K562 (cell line): ENCODE measurements around the gene NDFIP1. TPM values are rescaled to one million over a fixed set of nuclear protein-coding genes. Genes with fewer than 3 reads are reported as not detected.

ENCODE experiments used
- BRF1 ChIP-seq: IDR thresholded peaks from 3 replicates; pipeline ENCODE4 v1.6.1; 2011; ENCODE audit warnings: borderline replicate concordance, mild to moderate bottlenecking; ENCODE audit not compliant: insufficient read length; ENCODE audit errors: extremely low read depth
- ESRRA ChIP-seq: fragments of 450-650 bp; IDR thresholded peaks from 2 replicates; pipeline ENCODE4 v1.6.1; 2014; ENCODE audit warnings: low read depth, mild to moderate bottlenecking, moderate library complexity, borderline replicate concordance
- POLR2AphosphoS2 ChIP-seq: IDR thresholded peaks from 2 replicates; pipeline ENCODE4 v1.6.1; 2012; ENCODE audit warnings: low read length, improper control_type of control experiment
- ZNF232 ChIP-seq: sonication (generic); formaldehyde crosslinking; IDR thresholded peaks from 2 replicates; pipeline ENCODE4 v1.8.0; 2022; ENCODE audit warnings: mild to moderate bottlenecking, missing genetic modification reagents
- polyA plus RNA-seq, 8 experiments: library from polyadenylated mRNA; depleted of rRNA in 4 of 8; stranded (reverse) in 5 of 8; unstranded in 3 of 8; fragments of >200 nt; fragmentation: Nextera tagmentation in 2 of 8; fragmentation: Illumina TruSeq in 1 of 8; extraction: Ambion mirVana in 2 of 8; extraction: Trizol in 1 of 8; gene quantifications; 2 replicates each; pipeline versions ENCODE4 v1.2.1 to v1.2.3, GENCODE V29; 2011 to 2014; ENCODE audit warnings: inconsistent platforms in 1 of 8, missing spikeins in 1 of 8
- total RNA-seq, 7 experiments: library from RNA; depleted of rRNA in 6 of 7; stranded (reverse); fragments of >200 nt in 6 of 7; fragmentation: Illumina TruSeq in 2 of 7; extraction: Trizol in 2 of 7; gene quantifications; 2 replicates each; pipeline versions ENCODE4 v1.2.1 to v1.2.3, GENCODE V29; 2011 to 2021; ENCODE audit warnings: low replicate concordance in 1 of 7
- TF ChIP-seq, protein P1 (sequence below): fragments of 450-650 bp; formaldehyde crosslinking; IDR thresholded peaks from 2 replicates; pipeline ENCODE4 v1.4.0; 2022; ENCODE audit warnings: missing genetic modification characterization
- TF ChIP-seq, protein P2 (sequence below): sonication (generic); formaldehyde crosslinking; IDR thresholded peaks from 2 replicates; pipeline ENCODE4 v1.8.0; 2022; ENCODE audit warnings: missing genetic modification reagents, mild to moderate bottlenecking, moderate library complexity, borderline replicate concordance
- TF ChIP-seq, protein P3 (sequence below): fragments of 450-650 bp; IDR thresholded peaks from 2 replicates; pipeline ENCODE4 v1.6.1; 2018; ENCODE audit warnings: mild to moderate bottlenecking, low read depth; ENCODE audit not compliant: partially characterized antibody
- TF ChIP-seq, protein P4 (sequence below): fragments of 250-450 bp; sonication (Bioruptor Pico); IDR thresholded peaks from 2 replicates; pipeline ENCODE4 v1.5.1; 2021; ENCODE audit warnings: mild to moderate bottlenecking
- TF ChIP-seq, protein P5 (sequence below): fragments of 250-450 bp; sonication (Bioruptor Pico); IDR thresholded peaks from 2 replicates; pipeline ENCODE4 v1.5.0; 2022; ENCODE audit warnings: mild to moderate bottlenecking
- TF ChIP-seq, protein P6 (sequence below): sonication (generic); formaldehyde crosslinking; IDR thresholded peaks from 2 replicates; pipeline ENCODE4 v1.8.0; 2023; ENCODE audit warnings: missing genetic modification reagents, mild to moderate bottlenecking, borderline replicate concordance

NDFIP1 gene
- total and polyA plus RNA-seq, 9 of the 15 experiments (the other 6 are each of a cell fraction or from before 2014, with no cell fraction given): 5.3 to 37.5 (median 31.9) TPM

DNA sequence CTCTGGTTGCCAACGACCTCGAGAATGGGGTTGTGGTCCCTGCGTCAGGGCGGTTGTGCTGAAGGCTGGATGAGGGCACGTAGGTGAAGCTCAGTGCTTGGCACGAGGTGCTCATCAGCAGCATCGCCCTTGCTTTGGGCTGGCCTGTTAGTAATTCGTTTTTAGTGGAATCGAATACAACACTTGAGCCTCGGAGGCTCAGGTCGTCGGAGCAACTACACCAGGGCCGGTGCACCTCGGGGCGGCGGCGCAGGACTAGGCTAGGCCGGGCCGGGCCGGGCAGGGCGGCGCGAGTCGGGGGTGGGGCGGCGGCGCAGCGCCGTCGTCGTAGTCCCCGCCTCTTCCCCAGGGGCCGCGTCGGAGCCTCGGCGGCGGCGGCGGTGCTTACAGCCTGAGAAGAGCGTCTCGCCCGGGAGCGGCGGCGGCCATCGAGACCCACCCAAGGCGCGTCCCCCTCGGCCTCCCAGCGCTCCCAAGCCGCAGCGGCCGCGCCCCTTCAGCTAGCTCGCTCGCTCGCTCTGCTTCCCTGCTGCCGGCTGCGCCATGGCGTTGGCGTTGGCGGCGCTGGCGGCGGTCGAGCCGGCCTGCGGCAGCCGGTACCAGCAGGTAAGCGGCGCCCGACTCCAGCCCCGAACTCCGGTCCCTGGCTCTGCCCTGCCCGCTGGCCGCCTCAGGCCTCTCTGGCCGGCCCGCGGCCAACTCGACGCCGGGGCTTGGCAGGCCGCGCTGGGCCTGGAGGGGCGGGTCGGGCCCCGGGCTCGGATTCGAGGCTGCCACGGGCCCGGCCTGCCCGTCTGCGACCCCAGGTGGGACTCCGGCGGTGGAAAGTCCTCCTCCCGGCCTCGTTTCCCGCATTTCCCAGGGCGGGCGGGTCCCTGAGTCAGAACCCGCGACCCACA, at the start of gene NDFIP1 (continued):
- TF ChIP-seq, protein P1, sequence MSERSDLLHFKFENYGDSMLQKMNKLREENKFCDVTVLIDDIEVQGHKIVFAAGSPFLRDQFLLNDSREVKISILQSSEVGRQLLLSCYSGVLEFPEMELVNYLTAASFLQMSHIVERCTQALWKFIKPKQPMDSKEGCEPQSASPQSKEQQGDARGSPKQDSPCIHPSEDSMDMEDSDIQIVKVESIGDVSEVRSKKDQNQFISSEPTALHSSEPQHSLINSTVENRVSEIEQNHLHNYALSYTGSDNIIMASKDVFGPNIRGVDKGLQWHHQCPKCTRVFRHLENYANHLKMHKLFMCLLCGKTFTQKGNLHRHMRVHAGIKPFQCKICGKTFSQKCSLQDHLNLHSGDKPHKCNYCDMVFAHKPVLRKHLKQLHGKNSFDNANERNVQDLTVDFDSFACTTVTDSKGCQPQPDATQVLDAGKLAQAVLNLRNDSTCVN (CRISPR knock-in tag): no peak
- no peak for TF ChIP-seq ZNF232 (CRISPR knock-in tag)
- TF ChIP-seq BRF1: no peak
- TF ChIP-seq, protein P2, sequence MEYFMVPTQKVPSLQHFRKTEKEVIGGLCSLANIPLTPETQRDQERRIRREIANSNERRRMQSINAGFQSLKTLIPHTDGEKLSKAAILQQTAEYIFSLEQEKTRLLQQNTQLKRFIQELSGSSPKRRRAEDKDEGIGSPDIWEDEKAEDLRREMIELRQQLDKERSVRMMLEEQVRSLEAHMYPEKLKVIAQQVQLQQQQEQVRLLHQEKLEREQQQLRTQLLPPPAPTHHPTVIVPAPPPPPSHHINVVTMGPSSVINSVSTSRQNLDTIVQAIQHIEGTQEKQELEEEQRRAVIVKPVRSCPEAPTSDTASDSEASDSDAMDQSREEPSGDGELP (CRISPR knock-in tag): peak; percentile 35; the same call in 1 of the 2 replicates
- TF ChIP-seq, protein P3, sequence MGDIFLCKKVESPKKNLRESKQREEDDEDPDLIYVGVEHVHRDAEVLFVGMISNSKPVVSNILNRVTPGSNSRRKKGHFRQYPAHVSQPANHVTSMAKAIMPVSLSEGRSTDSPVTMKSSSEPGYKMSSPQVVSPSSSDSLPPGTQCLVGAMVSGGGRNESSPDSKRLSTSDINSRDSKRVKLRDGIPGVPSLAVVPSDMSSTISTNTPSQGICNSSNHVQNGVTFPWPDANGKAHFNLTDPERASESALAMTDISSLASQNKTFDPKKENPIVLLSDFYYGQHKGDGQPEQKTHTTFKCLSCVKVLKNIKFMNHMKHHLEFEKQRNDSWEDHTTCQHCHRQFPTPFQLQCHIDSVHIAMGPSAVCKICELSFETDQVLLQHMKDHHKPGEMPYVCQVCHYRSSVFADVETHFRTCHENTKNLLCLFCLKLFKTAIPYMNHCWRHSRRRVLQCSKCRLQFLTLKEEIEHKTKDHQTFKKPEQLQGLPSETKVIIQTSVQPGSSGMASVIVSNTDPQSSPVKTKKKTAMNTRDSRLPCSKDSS: no peak
- TF ChIP-seq ESRRA: 0 out of 2 replicates have a peak, but pooled peaks have one; percentile 20
- TF ChIP-seq, protein P4, sequence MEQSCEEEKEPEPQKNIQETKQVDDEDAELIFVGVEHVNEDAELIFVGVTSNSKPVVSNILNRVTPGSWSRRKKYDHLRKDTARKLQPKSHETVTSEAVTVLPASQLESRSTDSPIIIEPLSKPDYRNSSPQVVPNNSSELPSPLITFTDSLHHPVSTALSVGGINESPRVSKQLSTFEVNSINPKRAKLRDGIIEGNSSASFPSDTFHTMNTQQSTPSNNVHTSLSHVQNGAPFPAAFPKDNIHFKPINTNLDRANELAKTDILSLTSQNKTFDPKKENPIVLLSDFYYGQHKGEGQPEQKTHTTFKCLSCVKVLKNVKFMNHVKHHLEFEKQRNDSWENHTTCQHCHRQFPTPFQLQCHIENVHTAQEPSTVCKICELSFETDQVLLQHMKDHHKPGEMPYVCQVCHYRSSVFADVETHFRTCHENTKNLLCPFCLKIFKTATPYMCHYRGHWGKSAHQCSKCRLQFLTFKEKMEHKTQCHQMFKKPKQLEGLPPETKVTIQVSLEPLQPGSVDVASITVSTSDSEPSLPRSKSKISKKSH: no peak
- TF ChIP-seq, protein P5, sequence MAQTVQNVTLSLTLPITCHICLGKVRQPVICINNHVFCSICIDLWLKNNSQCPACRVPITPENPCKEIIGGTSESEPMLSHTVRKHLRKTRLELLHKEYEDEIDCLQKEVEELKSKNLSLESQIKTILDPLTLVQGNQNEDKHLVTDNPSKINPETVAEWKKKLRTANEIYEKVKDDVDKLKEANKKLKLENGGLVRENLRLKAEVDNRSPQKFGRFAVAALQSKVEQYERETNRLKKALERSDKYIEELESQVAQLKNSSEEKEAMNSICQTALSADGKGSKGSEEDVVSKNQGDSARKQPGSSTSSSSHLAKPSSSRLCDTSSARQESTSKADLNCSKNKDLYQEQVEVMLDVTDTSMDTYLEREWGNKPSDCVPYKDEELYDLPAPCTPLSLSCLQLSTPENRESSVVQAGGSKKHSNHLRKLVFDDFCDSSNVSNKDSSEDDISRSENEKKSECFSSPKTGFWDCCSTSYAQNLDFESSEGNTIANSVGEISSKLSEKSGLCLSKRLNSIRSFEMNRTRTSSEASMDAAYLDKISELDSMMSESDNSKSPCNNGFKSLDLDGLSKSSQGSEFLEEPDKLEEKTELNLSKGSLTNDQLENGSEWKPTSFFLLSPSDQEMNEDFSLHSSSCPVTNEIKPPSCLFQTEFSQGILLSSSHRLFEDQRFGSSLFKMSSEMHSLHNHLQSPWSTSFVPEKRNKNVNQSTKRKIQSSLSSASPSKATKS (CRISPR knock-in tag): no peak
- no peak for TF ChIP-seq POLR2AphosphoS2
- TF ChIP-seq, protein P6, sequence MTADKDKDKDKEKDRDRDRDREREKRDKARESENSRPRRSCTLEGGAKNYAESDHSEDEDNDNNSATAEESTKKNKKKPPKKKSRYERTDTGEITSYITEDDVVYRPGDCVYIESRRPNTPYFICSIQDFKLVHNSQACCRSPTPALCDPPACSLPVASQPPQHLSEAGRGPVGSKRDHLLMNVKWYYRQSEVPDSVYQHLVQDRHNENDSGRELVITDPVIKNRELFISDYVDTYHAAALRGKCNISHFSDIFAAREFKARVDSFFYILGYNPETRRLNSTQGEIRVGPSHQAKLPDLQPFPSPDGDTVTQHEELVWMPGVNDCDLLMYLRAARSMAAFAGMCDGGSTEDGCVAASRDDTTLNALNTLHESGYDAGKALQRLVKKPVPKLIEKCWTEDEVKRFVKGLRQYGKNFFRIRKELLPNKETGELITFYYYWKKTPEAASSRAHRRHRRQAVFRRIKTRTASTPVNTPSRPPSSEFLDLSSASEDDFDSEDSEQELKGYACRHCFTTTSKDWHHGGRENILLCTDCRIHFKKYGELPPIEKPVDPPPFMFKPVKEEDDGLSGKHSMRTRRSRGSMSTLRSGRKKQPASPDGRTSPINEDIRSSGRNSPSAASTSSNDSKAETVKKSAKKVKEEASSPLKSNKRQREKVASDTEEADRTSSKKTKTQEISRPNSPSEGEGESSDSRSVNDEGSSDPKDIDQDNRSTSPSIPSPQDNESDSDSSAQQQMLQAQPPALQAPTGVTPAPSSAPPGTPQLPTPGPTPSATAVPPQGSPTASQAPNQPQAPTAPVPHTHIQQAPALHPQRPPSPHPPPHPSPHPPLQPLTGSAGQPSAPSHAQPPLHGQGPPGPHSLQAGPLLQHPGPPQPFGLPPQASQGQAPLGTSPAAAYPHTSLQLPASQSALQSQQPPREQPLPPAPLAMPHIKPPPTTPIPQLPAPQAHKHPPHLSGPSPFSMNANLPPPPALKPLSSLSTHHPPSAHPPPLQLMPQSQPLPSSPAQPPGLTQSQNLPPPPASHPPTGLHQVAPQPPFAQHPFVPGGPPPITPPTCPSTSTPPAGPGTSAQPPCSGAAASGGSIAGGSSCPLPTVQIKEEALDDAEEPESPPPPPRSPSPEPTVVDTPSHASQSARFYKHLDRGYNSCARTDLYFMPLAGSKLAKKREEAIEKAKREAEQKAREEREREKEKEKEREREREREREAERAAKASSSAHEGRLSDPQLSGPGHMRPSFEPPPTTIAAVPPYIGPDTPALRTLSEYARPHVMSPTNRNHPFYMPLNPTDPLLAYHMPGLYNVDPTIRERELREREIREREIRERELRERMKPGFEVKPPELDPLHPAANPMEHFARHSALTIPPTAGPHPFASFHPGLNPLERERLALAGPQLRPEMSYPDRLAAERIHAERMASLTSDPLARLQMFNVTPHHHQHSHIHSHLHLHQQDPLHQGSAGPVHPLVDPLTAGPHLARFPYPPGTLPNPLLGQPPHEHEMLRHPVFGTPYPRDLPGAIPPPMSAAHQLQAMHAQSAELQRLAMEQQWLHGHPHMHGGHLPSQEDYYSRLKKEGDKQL (CRISPR knock-in tag): 0 out of 2 replicates have a peak, but pooled peaks have one; percentile 91
